SK-N-SH (cell line): ENCODE data around the gene CDH4.

ENCODE experiments used
- CTCF ChIP-seq: fragments of 200-600 bp; sonication (generic); IDR thresholded peaks from 2 replicates; pipeline ENCODE4 v1.6.1; 2017; ENCODE audit warnings: antibody characterized with exemption, mild to moderate bottlenecking, moderate library complexity
- EZH2phosphoT487 ChIP-seq: fragments of 200-600 bp; sonication (generic); IDR thresholded peaks from 2 replicates; pipeline ENCODE4 v1.6.1; 2017; ENCODE audit warnings: low read depth, mixed run types, mild to moderate bottlenecking, antibody characterized with exemption, moderate library complexity, borderline replicate concordance
- NFIC ChIP-seq: IDR thresholded peaks from 2 replicates; pipeline ENCODE4 v1.4.0; 2012; ENCODE audit warnings: borderline replicate concordance
- PBX3 ChIP-seq: IDR thresholded peaks from 2 replicates; pipeline ENCODE4; 2012
- POLR2AphosphoS5 ChIP-seq: IDR thresholded peaks from 2 replicates; pipeline ENCODE4 v1.6.1; 2012; ENCODE audit warnings: low read depth, low read length
- REST ChIP-seq: IDR thresholded peaks from 2 replicates; pipeline ENCODE4 v1.6.1; 2012; ENCODE audit warnings: mild to moderate bottlenecking, low read depth, low read length, moderate library complexity
- RXRA ChIP-seq: IDR thresholded peaks from 2 replicates; pipeline ENCODE4 v1.4.0; 2012; ENCODE audit warnings: low read depth, mild to moderate bottlenecking, borderline replicate concordance
- SMC3 ChIP-seq: IDR thresholded peaks from 2 replicates; pipeline ENCODE4 v1.6.1; 2012; ENCODE audit warnings: low read depth, low read length, improper control_type of control experiment
- TAF1 ChIP-seq: IDR thresholded peaks from 2 replicates; pipeline ENCODE4 v1.6.1; 2012; ENCODE audit warnings: low read depth, mild to moderate bottlenecking, low read length, moderate library complexity, borderline replicate concordance
- TEAD4 ChIP-seq: IDR thresholded peaks from 2 replicates; pipeline ENCODE4 v1.4.0; 2012; ENCODE audit warnings: mild to moderate bottlenecking, borderline replicate concordance; ENCODE audit not compliant: insufficient read depth
- USF2 ChIP-seq: fragments of 150-350 bp; IDR thresholded peaks from 2 replicates; pipeline ENCODE4 v1.6.1; 2017; ENCODE audit warnings: antibody characterized with exemption, low read length, low read depth, borderline replicate concordance

- TF ChIP-seq EZH2phosphoT487 (no peak), CTCF (no peak), RXRA (no peak), TAF1 (no peak), POLR2AphosphoS5 (no peak), TEAD4 (no peak), USF2 (no peak), NFIC (no peak), REST (no peak), SMC3 (no peak), PBX3 (no peak)
Observed at GRCh38 chr20:61636531-61637116, 384.6 kb downstream of the CDH4 start.
